GM23248 (cell line): ENCODE results near the gene NINL.

ENCODE experiments used
- EZH2 ChIP-seq: fragments of 200-600 bp; sonication (generic); IDR thresholded peaks from 2 replicates; pipeline ENCODE4 v1.6.1; 2018; ENCODE audit warnings: antibody characterized with exemption, mild to moderate bottlenecking; ENCODE audit not compliant: insufficient read depth, poor library complexity, severe bottlenecking
- EZH2phosphoT487 ChIP-seq: fragments of 200-600 bp; sonication (generic); IDR thresholded peaks from 2 replicates; pipeline ENCODE4 v1.6.1; 2018; ENCODE audit warnings: antibody characterized with exemption, moderate library complexity, mild to moderate bottlenecking, low read depth; ENCODE audit not compliant: insufficient read depth

DNA sequence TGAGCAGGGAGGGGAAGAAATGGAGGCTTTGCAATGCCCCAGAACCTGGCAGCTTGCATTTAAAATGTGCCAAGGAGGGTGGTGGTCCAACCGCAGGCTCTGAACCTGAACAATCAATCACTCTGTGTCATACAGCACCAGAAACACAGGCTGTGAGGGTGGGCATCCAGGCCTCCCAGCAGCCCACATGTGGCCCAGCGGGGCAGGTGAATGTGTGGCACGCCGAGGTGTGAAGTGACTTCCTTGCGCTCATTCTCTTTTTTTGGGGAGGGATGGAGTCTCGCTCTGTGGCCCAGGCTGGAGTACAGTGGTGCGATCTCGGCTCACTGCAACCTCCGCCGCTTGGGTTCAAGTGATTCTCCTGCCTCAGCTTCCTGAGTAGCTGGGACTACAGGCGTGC, 97.4 kb downstream of the NINL start:
- TF ChIP-seq EZH2 (no peak), EZH2phosphoT487 (no peak)
